Smooth muscle cell (in vitro differentiated cells): ENCODE measurements around the gene TSPEAR. TPM values are rescaled to one million over a fixed set of nuclear protein-coding genes. Genes with fewer than 3 reads are reported as not detected.

Experiments
- DNase-seq: peaks from one replicate; lab custom pipeline; 2025; ENCODE audit not compliant: unreplicated experiment; lab: John Stamatoyannopoulos, UW
- H2AFZ ChIP-seq: fragments of 200-600 bp; sonication (generic); 2 replicates; pipeline ENCODE4 v1.6.0; 2016; ENCODE audit warnings: antibody characterized with exemption, low read depth, mild to moderate bottlenecking
- H3F3A ChIP-seq: fragments of 200-600 bp; sonication (generic); 2 replicates; pipeline ENCODE4 v1.6.0; 2017; ENCODE audit warnings: antibody characterized with exemption, low read depth
- H3K27ac ChIP-seq: fragments of 200-600 bp; sonication (generic); 2 replicates; pipeline ENCODE4 v1.5.1; 2016; ENCODE audit warnings: low read depth, mild to moderate bottlenecking
- H3K27me3 ChIP-seq: fragments of 200-600 bp; sonication (generic); 2 replicates; pipeline ENCODE4 v1.6.1; 2016; ENCODE audit warnings: low read depth, mild to moderate bottlenecking
- H3K36me3 ChIP-seq: fragments of 200-600 bp; sonication (generic); 2 replicates; pipeline ENCODE4 v1.5.1; 2016; ENCODE audit warnings: low read depth
- H3K4me1 ChIP-seq: fragments of 200-600 bp; sonication (generic); 2 replicates; pipeline ENCODE4 v1.5.1; 2016; ENCODE audit warnings: low read depth
- H3K4me2 ChIP-seq: fragments of 200-600 bp; sonication (generic); 2 replicates; pipeline ENCODE4 v1.6.0; 2016; ENCODE audit warnings: mild to moderate bottlenecking
- H3K4me3 ChIP-seq: fragments of 200-600 bp; sonication (generic); 2 replicates; pipeline ENCODE4 v1.5.1; 2016; ENCODE audit warnings: mild to moderate bottlenecking
- H3K79me2 ChIP-seq: fragments of 200-600 bp; sonication (generic); 2 replicates; pipeline ENCODE4 v1.6.0; 2016; ENCODE audit warnings: low read depth, mild to moderate bottlenecking
- H3K9ac ChIP-seq: fragments of 200-600 bp; sonication (generic); 2 replicates; pipeline ENCODE4 v1.6.0; 2016; ENCODE audit warnings: low read depth
- H3K9me3 ChIP-seq: fragments of 200-600 bp; sonication (generic); replicated peaks from 2 replicates; pipeline ENCODE4 v1.5.1; 2016; ENCODE audit warnings: low read depth
- H4K20me1 ChIP-seq: fragments of 200-600 bp; sonication (generic); 2 replicates; pipeline ENCODE4 v1.6.0; 2016; ENCODE audit warnings: low read depth
- WGBS: methylation state at CpG from one replicate; pipeline ENCODE4 v1.1.7; 2016; ENCODE audit warnings: low lambda C conversion rate; 5-methylcytosine and 5-hydroxymethylcytosine counted together
- polyA plus RNA-seq: library from polyadenylated mRNA; unstranded; fragments of >200 nt; fragmentation: Nextera tagmentation; extraction: Ambion mirVana; gene quantifications from 2 replicates; pipeline ENCODE4 v1.2.1, GENCODE V29; 2016
- total RNA-seq: library from RNA; depleted of rRNA; stranded (reverse); fragments of >200 nt; gene quantifications from 2 replicates; pipeline ENCODE4 v1.2.3, GENCODE V29; 2014
- TF ChIP-seq, protein P1 (sequence below): fragments of 200-600 bp; sonication (generic); IDR thresholded peaks from 2 replicates; pipeline ENCODE4 v1.5.1; 2017; ENCODE audit warnings: borderline replicate concordance, mild to moderate bottlenecking, antibody characterized with exemption; ENCODE audit not compliant: insufficient read depth, poor library complexity, severe bottlenecking

TSPEAR gene
- total and polyA plus RNA-seq, 2 experiments from 2014 or later = 0.71 TPM; not detected in 1

- Histone ChIP-seq H3K27ac (no peak overlapping the region), H3K4me1 (no peaks in the 10 kb centered on the region), H3K79me2 (no peaks in the 10 kb centered on the region), H3K27me3 (no peaks in the 10 kb centered on the region), H3K4me2 (no peak overlapping the region), H2AFZ (no peak overlapping the region), H3K36me3 (no peaks in the 10 kb centered on the region), H4K20me1 (no peaks in the 10 kb centered on the region), H3K4me3 (no peak overlapping the region), H3F3A (no peaks in the 10 kb centered on the region), H3K9ac (no peak overlapping the region), H3K9me3 (no peaks in the 10 kb centered on the region)
- TF ChIP-seq, protein P1, sequence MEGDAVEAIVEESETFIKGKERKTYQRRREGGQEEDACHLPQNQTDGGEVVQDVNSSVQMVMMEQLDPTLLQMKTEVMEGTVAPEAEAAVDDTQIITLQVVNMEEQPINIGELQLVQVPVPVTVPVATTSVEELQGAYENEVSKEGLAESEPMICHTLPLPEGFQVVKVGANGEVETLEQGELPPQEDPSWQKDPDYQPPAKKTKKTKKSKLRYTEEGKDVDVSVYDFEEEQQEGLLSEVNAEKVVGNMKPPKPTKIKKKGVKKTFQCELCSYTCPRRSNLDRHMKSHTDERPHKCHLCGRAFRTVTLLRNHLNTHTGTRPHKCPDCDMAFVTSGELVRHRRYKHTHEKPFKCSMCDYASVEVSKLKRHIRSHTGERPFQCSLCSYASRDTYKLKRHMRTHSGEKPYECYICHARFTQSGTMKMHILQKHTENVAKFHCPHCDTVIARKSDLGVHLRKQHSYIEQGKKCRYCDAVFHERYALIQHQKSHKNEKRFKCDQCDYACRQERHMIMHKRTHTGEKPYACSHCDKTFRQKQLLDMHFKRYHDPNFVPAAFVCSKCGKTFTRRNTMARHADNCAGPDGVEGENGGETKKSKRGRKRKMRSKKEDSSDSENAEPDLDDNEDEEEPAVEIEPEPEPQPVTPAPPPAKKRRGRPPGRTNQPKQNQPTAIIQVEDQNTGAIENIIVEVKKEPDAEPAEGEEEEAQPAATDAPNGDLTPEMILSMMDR = no peak
- DNase-seq = no peak
- WGBS = 92% methylated on average over 11 of the region's 11 CpGs
Observed at GRCh38 chr21:44732956-44733355, 21.6 kb upstream of the TSPEAR start.

DNA sequence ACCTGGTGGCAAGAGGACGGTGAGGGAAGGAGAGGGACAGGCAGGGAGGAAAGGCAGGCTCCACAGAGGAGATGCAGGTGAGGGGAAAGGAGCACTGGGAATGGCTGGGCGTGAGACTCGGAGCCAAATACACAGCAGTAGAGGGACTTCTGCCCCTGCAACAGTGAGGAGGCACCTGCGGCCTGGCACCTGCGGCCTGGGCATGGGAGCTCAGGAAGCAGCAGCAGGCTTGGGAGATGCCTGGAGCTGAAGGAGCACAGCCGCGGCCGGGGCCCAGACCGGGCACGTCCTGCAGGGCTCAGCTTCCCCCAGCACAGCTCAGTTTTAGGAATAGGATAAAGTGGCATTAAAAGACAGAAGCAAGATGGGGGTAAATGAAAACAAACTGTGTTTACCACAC is 20.9 kb upstream of the TSPEAR start:
- Histone ChIP-seq H3K27me3 (peaks cover under 1% of the 10 kb centered on the region), H3K9ac (no peak overlapping the region), H3K4me3 (no peak overlapping the region), H3K79me2 (no peaks in the 10 kb centered on the region), H3K27ac (no peak overlapping the region), H3K9me3 (no peaks in the 10 kb centered on the region), H3F3A (no peaks in the 10 kb centered on the region), H3K36me3 (no peaks in the 10 kb centered on the region), H3K4me2 (no peak overlapping the region), H2AFZ (no peak overlapping the region), H3K4me1 (no peaks in the 10 kb centered on the region), H4K20me1 (no peaks in the 10 kb centered on the region)
- DNase-seq = no peak
- TF ChIP-seq, protein P1 = no peak
- WGBS = 93% methylated on average over 10 of the region's 10 CpGs

DNA sequence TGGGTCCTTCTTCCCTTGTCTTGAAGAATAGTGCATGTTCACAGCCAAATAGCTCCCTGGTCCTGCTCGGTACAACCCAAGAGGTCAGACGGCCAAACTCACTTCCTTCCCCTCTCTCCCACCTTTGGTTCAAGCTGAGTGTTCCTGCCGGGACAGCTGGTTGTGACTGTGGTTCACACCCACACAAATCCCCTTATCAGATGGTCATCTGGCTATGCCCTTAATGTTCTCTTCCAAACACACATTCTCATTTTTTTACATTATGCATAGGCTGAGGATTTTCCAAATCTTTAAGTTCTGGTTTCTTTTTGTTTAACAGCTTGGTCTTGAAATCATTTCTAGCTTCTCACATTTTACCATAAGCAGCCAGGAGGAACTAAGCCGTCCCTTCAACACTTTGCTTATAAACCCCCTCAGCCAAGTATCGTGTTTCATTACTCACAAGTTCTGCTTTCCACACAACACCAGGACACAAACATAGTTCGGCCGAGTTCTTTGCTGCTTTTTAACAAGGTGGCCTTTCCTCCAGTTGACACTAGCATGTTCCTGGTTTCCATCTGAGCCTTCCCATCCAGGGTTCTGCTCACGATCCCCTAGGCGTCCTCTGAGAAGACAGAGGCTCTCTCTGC is 19.7 kb upstream of the TSPEAR start:
- DNase-seq = no peak
- 31% methylated on average over 9 of the region's 9 CpGs for WGBS
- peaks cover 12% of the 10 kb centered on the region for H3K27me3 ChIP-seq

More for the DNA sequence above, 19.7 kb upstream of the TSPEAR start:
- Histone ChIP-seq H3F3A (no peaks in the 10 kb centered on the region), H2AFZ (no peak overlapping the region), H3K36me3 (no peaks in the 10 kb centered on the region), H3K9me3 (no peaks in the 10 kb centered on the region), H4K20me1 (no peaks in the 10 kb centered on the region), H3K9ac (no peak overlapping the region), H3K79me2 (no peaks in the 10 kb centered on the region), H3K4me3 (no peak overlapping the region), H3K4me2 (peak overlapping the region; percentile 31), H3K27ac (no peak overlapping the region), H3K4me1 (no peaks in the 10 kb centered on the region)
- TF ChIP-seq, protein P1 = no peak
